Activated T-cell treated with anti-CD3 and anti-CD28 coated beads for 1 hour (primary cell): ENCODE measurements around the gene NDUFB4.
"Not testable (repeated sequence)": the region's sequence is repeated elsewhere in the genome, so short reads cannot be mapped to it uniquely, and the experiment has no call there.

ENCODE experiments used
- DNase-seq: peaks from one replicate; pipeline ENCODE4 v3.0.0-alpha.2; 2020; ENCODE audit warnings: low read depth

Gene NDUFB4

DNA sequence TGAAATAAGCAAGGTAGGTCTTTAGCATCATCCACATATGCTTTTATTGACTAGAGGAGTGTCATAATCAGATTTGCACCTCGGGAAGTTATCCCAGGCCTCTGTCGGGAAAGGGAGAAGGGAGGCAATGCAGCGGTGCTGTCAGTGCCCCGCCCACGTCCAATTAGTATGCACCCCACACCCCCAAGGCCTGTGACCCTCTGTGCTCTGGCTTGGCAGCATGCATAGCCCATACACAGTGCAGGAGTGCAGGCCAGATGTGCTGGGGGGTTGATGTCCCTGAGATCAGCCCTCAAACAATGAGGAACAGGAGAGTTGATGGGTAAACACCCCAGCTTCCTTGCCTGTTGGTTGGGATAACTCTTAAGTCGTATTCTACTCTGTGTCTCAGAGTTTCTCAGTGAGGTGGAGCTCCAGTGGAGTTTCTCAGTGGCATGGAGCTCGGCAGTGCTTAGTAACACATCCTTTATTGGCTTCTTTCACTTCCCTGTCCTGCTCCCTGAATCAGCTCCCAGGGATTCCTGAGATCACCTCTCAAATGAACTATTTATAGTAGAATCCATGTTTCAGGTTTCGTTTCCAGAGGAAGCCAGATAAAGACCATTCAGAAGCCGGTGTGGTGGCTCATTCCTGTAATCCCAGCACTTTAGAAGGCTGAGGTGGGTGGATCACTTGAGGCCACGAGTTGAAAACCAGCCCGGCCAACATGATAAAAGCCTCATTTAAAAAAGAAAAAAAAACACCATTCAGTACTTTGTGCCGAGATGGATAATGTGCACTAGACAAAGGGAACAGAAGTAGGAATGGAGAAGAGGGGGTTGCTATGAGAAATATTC, 26.7 kb upstream of the NDUFB4 start:
- DNase-seq = no peak

DNA sequence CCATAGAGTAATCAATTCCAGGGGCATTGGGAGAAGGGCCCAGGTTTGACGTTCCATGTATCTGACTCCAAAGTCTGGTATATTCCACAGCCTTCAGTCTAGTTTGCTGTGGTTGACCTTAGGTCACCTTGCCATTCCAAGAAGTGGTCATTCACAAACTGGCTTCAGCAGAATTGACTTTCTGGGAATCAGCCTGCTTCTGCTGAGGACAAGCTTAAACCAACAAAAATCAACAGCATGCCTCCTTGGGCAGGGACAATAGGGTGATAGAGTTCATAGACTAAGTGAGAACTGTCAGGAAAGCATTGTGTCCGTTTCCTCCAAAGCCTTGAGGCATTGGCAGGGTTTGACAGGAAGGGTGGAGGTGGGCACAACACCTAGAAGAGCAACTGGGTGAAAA, 24.1 kb upstream of the NDUFB4 start:
- DNase-seq = no peak

DNA sequence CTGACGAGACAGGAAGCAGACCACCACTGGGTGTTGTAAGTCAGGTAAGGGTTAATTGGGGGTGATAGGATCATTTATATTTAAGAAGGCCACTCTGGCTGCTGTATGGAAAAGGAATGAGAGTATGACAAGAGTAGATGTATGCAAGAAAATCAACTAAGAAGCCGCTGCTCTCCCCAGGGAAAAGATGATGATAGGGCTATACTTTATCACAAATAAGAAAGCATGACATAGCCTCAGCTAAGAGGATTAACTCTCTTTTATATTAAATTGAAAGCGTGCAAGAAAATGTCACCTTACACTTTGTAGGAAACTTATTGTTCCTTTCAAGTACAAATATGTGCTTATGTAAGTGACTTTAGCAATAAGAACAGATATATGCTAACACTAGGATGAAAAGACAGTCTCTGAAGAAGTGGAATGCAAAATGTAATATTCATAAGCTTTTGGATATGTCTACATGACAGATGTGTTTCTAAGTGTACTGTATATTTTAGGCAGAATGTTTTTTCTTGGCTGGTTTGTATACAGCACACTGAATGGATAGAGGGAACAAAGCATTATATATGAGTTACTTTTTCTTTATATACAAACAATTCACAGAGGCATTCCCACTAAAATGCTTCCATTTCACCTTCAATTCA, 8.7 kb upstream of the NDUFB4 start:
- DNase-seq = no peak

GRCh38 chr3:120595788-120596115, 384 bp upstream of the NDUFB4 start:
- DNase-seq = no peak

DNA sequence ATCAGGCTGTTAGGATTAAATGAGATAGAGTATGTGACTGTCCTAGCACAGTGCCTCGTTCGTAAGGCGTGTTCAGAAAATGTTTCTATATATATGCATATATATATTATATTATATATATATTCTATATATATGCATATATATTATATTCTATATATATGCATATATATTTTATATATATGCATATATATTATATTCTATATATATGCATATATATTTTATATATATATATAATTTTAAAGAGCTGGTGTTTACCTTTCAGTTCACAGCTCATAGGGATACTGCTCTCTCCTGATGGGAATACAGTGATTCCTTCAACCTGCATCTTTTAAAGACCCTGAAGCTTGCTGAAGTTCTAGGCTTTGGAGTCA, 702 bp downstream of the NDUFB4 start:
- no peak for DNase-seq

DNA sequence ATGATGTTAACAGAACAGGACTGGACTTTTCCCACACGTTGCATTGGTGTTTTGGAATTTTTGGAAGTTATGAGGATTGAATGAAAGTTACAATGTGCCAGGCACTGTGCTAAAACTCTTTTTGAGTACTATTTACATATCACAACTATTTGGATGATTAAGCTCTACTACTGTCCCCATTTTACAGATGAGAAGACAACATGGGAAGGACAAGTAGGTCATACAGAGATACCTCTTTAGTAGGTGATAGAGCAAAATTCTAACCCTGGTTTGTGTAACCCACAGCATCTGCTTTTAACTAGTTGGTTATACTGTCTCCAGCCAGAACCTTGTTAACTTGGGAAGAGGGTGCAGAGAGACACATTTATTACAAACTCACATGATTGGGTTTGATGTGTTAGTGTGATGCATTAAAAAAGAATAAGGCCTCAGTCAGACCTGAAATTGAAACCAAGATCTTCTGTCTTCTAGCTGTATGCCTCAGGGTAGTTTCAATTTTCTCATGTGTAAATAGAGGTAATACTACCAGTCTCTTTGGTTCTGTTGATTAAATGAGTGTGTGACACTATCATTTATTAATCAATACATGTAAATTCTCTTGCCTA, 1.4 kb downstream of the NDUFB4 start:
- DNase-seq = no peak

DNA sequence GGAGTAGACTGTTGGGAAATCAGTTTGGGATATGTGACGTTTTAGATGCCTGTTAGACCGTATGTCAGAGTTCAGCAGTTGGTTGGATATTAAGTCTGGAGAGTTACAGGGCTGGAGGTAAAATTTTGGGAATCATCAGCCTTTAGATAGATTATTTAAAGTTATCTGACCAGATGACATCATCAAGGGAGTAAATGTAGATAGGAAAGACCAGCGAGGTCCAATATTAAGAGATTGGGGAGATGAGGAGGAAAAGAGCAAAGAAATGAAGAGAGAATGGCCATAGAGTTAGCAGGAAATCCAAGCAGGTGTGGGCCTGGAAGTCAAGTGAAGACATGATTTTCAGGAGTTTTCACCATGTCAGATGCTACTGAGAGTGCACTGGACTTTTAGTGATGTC, 3.1 kb downstream of the NDUFB4 start:
- no peak for DNase-seq

GRCh38 chr3:120601554-120601953, 5.4 kb downstream of the NDUFB4 start:
- DNase-seq = no peak

GRCh38 chr3:120602682-120603081, 6.5 kb downstream of the NDUFB4 start:
- no peak for DNase-seq

- no peak for DNase-seq
These were observed 8.2 kb downstream of the NDUFB4 start for GRCh38 chr3:120604382-120604781.

GRCh38 chr3:120604784-120605183, 8.6 kb downstream of the NDUFB4 start:
- DNase-seq = no peak

DNA sequence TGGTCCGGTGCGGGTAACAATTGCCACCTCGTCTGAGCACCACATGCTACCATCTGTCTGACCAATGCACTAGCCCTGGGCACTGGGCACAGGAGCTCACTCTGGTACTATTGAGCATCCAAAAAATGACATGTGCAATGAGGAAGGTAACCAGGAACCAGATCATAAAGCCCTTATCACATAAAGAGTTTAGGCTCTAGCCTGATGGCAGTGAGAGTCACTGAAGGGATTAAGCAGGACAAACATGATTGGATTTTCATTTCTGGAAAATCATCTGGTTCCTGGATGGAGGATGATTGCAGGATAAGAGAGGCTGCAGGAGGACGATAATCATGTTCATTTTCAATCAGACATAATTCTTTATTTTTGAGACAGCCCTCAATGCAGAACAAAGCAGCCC, 12.4 kb downstream of the NDUFB4 start:
- DNase-seq = no peak

DNA sequence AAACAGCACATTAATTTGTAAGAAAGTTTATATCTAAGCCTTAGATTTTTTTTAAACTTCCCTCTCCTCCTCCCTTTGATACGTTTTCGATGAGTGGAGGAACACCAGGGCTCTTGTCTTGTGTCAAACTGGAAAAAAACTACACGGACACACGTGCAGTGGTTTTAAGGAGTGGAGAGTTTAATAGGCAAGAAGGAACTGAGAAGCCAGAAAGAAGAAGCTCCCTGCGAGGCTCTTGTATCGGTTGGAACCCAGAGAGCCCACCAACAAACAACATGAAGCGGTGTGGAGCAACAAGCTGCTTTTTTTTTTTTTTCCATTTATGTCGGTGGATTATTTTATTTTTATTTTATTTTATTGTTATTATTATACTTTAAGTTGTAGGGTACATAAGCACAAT, 18.6 kb downstream of the NDUFB4 start:
- no peak for DNase-seq

DNA sequence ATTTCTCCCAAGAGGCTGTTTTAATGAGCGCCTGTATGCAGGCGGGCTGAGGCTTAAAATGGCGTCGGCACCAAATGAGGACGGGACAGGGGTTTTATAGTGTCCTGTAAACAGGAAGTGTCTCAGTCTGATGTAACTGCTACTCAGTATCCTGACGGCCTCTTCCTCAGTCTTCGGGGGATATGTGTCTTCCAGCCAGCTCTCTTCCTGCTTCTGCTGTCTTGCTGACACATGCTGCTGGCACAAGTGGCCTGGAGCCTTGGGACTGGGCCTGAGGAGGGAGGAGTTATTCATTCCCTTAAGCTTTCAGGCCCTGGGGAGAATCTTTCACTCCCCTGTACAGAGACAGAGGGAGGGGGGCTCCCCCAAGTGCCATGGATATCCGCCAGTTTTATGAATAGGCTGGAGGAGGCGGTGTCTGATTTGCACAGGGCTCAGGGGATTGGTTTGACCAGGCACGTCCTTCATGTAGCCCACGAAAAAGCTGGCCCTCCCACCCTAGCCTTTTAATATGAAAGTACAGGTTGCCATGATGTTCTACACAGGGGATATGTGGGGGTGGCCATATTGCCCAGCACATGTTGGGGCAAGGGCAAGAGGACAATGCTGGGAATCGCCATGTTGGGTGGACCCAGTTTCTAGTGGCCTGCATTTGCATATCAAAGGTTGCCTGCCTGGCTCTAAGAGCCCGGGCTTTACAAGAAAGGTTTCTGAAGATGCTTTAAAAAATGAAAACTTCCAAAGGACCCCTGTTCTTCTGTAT, 19.9 kb downstream of the NDUFB4 start:
- no peak for DNase-seq

DNA sequence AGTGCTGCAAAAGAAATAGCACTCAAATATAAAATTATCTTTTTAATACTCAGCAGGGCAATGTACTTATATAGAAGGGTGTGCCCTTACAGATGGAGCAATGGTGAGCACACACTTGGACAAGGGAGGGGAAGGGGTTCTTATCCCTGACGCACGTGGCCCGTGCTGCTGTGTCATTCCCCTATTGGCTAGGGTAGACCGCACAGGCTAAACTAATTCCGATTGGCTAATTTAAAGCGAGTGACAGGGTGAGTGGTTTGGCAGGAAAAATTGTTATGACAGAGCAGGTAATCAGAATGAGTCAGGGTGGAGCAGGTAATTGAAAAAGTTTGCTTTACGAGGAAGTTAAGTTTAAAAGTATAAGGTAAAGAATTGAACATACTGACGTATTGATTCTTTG, 20.6 kb downstream of the NDUFB4 start:
- DNase-seq = not testable (repeated sequence)

GRCh38 chr3:120622457-120622856, 26.3 kb downstream of the NDUFB4 start:
- no peak for DNase-seq

- DNase-seq = no peak
These were observed 27.0 kb downstream of the NDUFB4 start for GRCh38 chr3:120622870-120623726.

GRCh38 chr3:120623727-120624093, 27.6 kb downstream of the NDUFB4 start:
- DNase-seq = no peak

DNA sequence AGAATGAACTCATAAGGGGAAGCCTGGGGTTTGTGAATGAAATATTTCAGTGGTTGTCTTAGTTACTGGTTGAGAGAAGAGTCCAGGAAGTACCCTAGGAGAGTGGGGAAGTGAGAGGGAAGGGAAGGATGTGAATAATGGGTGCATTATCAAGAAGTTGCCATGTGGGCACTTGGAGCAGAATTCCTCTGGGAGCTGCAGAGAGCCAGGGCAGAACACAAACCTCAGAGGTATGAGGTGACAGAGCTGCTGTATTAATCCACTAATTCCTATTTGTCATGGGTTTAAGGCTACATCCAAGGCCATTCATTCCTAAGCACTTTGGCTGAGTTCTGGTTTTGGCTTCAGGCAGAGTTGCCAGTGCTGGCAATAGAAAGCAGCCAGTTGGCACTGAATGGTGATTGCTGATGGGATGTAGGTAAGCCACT, 29.0 kb downstream of the NDUFB4 start:
- no peak for DNase-seq

DNA sequence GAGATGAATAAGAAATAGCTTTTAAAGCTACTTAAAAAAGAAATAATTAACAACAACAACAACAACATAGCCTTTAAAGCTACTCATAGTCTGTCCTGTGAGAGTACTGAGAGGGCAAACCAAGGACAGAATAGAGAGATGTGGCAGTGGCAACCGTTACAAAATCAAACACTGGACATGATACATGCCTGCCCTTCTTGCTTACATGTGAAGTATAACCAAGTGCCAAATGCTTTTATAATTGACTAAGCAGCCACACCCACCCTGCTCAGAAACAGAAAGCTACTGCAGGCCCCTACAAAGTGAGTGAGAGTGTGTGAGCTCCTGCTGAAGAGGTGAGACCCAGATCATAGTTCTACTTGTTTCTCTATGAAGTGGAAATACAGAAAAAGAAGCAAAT, 38.4 kb downstream of the NDUFB4 start:
- no peak for DNase-seq

DNA sequence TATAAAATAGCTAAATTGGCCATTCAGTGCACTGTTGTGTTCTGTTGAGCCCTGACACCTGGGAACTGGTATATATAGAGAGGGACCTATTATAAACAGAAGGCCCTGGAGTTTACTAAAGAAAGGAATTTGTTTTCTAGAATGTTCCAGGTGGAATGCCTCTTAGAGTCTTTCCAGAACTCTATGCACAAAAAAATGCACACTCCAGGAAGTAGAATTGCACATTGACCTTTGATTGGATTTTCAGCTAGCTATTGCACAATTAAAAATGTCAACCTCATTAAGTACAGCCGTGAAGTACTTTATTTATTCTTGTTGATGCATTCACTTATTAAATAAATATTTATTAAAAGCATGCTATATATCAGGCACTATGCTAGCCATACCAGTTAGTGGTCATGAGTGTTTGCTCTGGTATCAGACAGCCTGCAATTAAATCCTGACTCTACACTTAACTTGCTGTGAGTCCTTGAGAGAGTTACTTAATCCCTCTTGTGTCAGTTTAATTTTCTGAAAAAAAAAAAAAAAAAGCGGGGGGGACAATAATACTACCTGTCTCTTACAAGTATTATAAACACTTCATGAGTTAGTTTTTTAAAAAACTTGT, 40.8 kb downstream of the NDUFB4 start:
- no peak for DNase-seq
